HEK293 (cell line): ENCODE data around the gene CDK11A.
"Not testable (repeated sequence)": the region's sequence is repeated elsewhere in the genome, so short reads cannot be mapped to it uniquely, and the experiment has no call there.

Experiments
- CTCF ChIA-PET: fragments of 350-600 bp; formaldehyde crosslinking; extraction: SDS; loops from one replicate; lab custom pipeline; 2021; ENCODE audit warnings: antibody characterized with exemption; lab: Yijun Ruan, JAX
- POLR2A ChIA-PET: fragments of 300-600 bp; formaldehyde crosslinking; extraction: SDS; loops from one replicate; lab custom pipeline; 2020; ENCODE audit warnings: antibody characterized with exemption, inconsistent platforms; lab: Yijun Ruan, JAX
- H3K27ac ChIP-seq: fragments of 200-500 bp; sonication (Bioruptor generic); 2 replicates; pipeline ENCODE4 v1.5.1; 2014; ENCODE audit warnings: low read depth, low read length, control low read depth, inconsistent platforms; ENCODE audit errors: extremely low read depth
- H3K36me3 ChIP-seq, 2 experiments: fragments of 200-500 bp in 1 of 2; sonication (Bioruptor generic) in 1 of 2; 1 replicate in 1 of 2; 2 replicates in 1 of 2; pipeline ENCODE4 v1.5.1; 2014 to 2017; ENCODE audit warnings: inconsistent platforms in 2 of 2, low read length in 2 of 2; ENCODE audit not compliant: control insufficient read depth in 2 of 2, insufficient read depth in 1 of 2
- H3K4me1 ChIP-seq: fragments of 200-500 bp; sonication (Bioruptor generic); 2 replicates; pipeline ENCODE4 v1.5.1; 2014; ENCODE audit warnings: mild to moderate bottlenecking, low read length, inconsistent platforms; ENCODE audit not compliant: control insufficient read depth, insufficient read depth
- H3K4me3 ChIP-seq: 2 replicates; pipeline ENCODE4 v1.5.1; 2011; ENCODE audit warnings: low read depth, mild to moderate bottlenecking, control low read depth, low read length, moderate library complexity
- H3K9me3 ChIP-seq: fragments of 200-500 bp; sonication (Bioruptor generic); 2 replicates; pipeline ENCODE4 v1.5.1; 2014; ENCODE audit warnings: low read depth, low read length, inconsistent platforms; ENCODE audit not compliant: control insufficient read depth, insufficient read depth
- KLF10 ChIP-seq: fragments of 450-650 bp; IDR thresholded peaks from 2 replicates; pipeline ENCODE4 v1.5.1; 2018; ENCODE audit warnings: missing biosample characterization, mild to moderate bottlenecking, missing genetic modification characterization
- KLF17 ChIP-seq: fragments of 450-650 bp; formaldehyde crosslinking; IDR thresholded peaks from 2 replicates; pipeline ENCODE4 v1.5.1; 2016; ENCODE audit warnings: missing biosample characterization, missing genetic modification characterization
- KLF8 ChIP-seq: fragments of 450-650 bp; formaldehyde crosslinking; IDR thresholded peaks from 2 replicates; pipeline ENCODE4 v1.5.1; 2016; ENCODE audit warnings: missing biosample characterization, missing genetic modification characterization
- KLF9 ChIP-seq: fragments of 450-650 bp; formaldehyde crosslinking; IDR thresholded peaks from 2 replicates; pipeline ENCODE4 v1.5.1; 2016; ENCODE audit warnings: missing biosample characterization, missing genetic modification characterization, low read depth
- PATZ1 ChIP-seq: fragments of 450-650 bp; formaldehyde crosslinking; IDR thresholded peaks from 2 replicates; pipeline ENCODE4 v1.5.1; 2016; ENCODE audit warnings: missing biosample characterization, missing genetic modification characterization
- SP2 ChIP-seq: fragments of 450-650 bp; formaldehyde crosslinking; IDR thresholded peaks from 2 replicates; pipeline ENCODE4 v1.5.1; 2016; ENCODE audit warnings: missing biosample characterization, missing genetic modification characterization
- SP3 ChIP-seq: fragments of 450-650 bp; formaldehyde crosslinking; IDR thresholded peaks from 2 replicates; pipeline ENCODE4 v1.5.1; 2016; ENCODE audit warnings: missing biosample characterization, missing genetic modification characterization
- TCF7L2 ChIP-seq: IDR thresholded peaks from 2 replicates; pipeline ENCODE4 v1.6.1; 2011; ENCODE audit warnings: low read depth, mild to moderate bottlenecking, inconsistent platforms, low read length, moderate library complexity, borderline replicate concordance
- ZBTB11 ChIP-seq: fragments of 450-650 bp; formaldehyde crosslinking; conservative IDR thresholded peaks from 2 replicates; pipeline ENCODE4 v1.5.1; 2016; ENCODE audit warnings: low read depth, missing biosample characterization, missing genetic modification characterization
- ZBTB8A ChIP-seq: fragments of 450-650 bp; formaldehyde crosslinking; IDR thresholded peaks from 2 replicates; pipeline ENCODE4 v1.5.1; 2016; ENCODE audit warnings: missing biosample characterization, missing genetic modification characterization
- ZFP69B ChIP-seq: fragments of 450-650 bp; formaldehyde crosslinking; IDR thresholded peaks from 2 replicates; pipeline ENCODE4 v1.5.1; 2016; ENCODE audit warnings: missing biosample characterization, missing genetic modification characterization
- ZNF341 ChIP-seq: fragments of 450-650 bp; formaldehyde crosslinking; IDR thresholded peaks from 2 replicates; pipeline ENCODE4; 2016; ENCODE audit warnings: low read depth, missing biosample characterization, missing genetic modification characterization
- ZSCAN30 ChIP-seq: fragments of 450-650 bp; IDR thresholded peaks from 2 replicates; pipeline ENCODE4 v1.5.1; 2018; ENCODE audit warnings: missing biosample characterization, mild to moderate bottlenecking, missing genetic modification characterization, moderate library complexity
- TF ChIP-seq, protein P1 (sequence below): fragments of 450-650 bp; formaldehyde crosslinking; optimal IDR thresholded peaks from 2 replicates; pipeline ENCODE3; 2016; ENCODE audit warnings: missing biosample characterization, mild to moderate bottlenecking, missing genetic modification characterization
- TF ChIP-seq, protein P2 (sequence below): fragments of 450-650 bp; formaldehyde crosslinking; IDR thresholded peaks from 2 replicates; pipeline ENCODE4 v1.5.1; 2016; ENCODE audit warnings: missing biosample characterization, missing genetic modification characterization

Gene CDK11A

GRCh38 chr1:1692714-1693647 lies 31.2 kb downstream of the CDK11A start, which contains the start of gene SLC35E2B:
SLC35E2B (minus strand) TSS chr1:1692795; CDS start chr1:1676699, 16,096 bp downstream.
- CTCF ChIA-PET, result interaction anchor here (0.7 kb wide), 1 partner anchor 20 kb away, joined by 3 read pairs; no protein-coding TSS in a partner anchor
- POLR2A ChIA-PET, result not testable (repeated sequence)

More at GRCh38 chr1:1692714-1693647, 31.2 kb downstream of the CDK11A start, which contains the start of gene SLC35E2B:
- not testable (repeated sequence) for H3K4me1 ChIP-seq, H3K9me3 ChIP-seq, H3K36me3 ChIP-seq
- Histone ChIP-seq H3K4me3 (peak within 1 kb of the TSS; percentile 53), H3K27ac (peak within 1 kb of the TSS; percentile 98)
- TF ChIP-seq, protein P1, sequence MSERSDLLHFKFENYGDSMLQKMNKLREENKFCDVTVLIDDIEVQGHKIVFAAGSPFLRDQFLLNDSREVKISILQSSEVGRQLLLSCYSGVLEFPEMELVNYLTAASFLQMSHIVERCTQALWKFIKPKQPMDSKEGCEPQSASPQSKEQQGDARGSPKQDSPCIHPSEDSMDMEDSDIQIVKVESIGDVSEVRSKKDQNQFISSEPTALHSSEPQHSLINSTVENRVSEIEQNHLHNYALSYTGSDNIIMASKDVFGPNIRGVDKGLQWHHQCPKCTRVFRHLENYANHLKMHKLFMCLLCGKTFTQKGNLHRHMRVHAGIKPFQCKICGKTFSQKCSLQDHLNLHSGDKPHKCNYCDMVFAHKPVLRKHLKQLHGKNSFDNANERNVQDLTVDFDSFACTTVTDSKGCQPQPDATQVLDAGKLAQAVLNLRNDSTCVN, result peak; percentile 77
- peak; percentile 23; the same call in 1 of the 2 replicates for TF ChIP-seq ZFP69B (tag by site-specific recombination)
- TF ChIP-seq TCF7L2, result peak; percentile 68; the same call in 1 of the 2 replicates
- peak; percentile 74 for TF ChIP-seq ZBTB8A (tag by site-specific recombination)
- TF ChIP-seq KLF10 (tag by site-specific recombination), result peak; percentile 36; the same call in 1 of the 2 replicates
- TF ChIP-seq KLF8 (tag by site-specific recombination), result peak; percentile 83
- TF ChIP-seq ZNF341 (tag by site-specific recombination), result peak; percentile 94
- 0 out of 2 replicates have a peak, but pooled peaks have one; percentile 23 for TF ChIP-seq SP3
- TF ChIP-seq SP2 (tag by site-specific recombination), result peak; percentile 50
- 0 out of 2 replicates have a peak, but pooled peaks have one; percentile 5 for TF ChIP-seq PATZ1
- TF ChIP-seq KLF17 (tag by site-specific recombination), result 0 out of 2 replicates have a peak, but pooled peaks have one; percentile 32
- peak; percentile 63 for TF ChIP-seq ZBTB11 (tag by site-specific recombination)
- TF ChIP-seq ZSCAN30 (tag by site-specific recombination), result peak; percentile 78
- TF ChIP-seq, protein P2, sequence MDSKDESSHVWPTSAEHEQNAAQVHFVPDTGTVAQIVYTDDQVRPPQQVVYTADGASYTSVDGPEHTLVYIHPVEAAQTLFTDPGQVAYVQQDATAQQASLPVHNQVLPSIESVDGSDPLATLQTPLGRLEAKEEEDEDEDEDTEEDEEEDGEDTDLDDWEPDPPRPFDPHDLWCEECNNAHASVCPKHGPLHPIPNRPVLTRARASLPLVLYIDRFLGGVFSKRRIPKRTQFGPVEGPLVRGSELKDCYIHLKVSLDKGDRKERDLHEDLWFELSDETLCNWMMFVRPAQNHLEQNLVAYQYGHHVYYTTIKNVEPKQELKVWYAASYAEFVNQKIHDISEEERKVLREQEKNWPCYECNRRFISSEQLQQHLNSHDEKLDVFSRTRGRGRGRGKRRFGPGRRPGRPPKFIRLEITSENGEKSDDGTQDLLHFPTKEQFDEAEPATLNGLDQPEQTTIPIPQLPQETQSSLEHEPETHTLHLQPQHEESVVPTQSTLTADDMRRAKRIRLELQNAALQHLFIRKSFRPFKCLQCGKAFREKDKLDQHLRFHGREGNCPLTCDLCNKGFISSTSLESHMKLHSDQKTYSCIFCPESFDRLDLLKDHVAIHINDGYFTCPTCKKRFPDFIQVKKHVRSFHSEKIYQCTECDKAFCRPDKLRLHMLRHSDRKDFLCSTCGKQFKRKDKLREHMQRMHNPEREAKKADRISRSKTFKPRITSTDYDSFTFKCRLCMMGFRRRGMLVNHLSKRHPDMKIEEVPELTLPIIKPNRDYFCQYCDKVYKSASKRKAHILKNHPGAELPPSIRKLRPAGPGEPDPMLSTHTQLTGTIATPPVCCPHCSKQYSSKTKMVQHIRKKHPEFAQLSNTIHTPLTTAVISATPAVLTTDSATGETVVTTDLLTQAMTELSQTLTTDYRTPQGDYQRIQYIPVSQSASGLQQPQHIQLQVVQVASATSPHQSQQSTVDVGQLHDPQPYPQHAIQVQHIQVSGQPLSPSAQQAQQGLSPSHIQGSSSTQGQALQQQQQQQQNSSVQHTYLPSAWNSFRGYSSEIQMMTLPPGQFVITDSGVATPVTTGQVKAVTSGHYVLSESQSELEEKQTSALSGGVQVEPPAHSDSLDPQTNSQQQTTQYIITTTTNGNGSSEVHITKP, result peak; percentile 93
- peak; percentile 47; the same call in 1 of the 2 replicates for TF ChIP-seq KLF9 (tag by site-specific recombination)
